Stimulated activated CD4-positive, alpha-beta T cell treated with anti-CD3 and anti-CD28 coated beads, Interleukin-4, amount 100 ng/mL, for 24 hours (primary cell): ENCODE data around the gene SYNDIG1.

Source experiments
- DNase-seq: peaks from one replicate; pipeline ENCODE4 v3.0.0-alpha.2; 2020

Gene SYNDIG1

DNA sequence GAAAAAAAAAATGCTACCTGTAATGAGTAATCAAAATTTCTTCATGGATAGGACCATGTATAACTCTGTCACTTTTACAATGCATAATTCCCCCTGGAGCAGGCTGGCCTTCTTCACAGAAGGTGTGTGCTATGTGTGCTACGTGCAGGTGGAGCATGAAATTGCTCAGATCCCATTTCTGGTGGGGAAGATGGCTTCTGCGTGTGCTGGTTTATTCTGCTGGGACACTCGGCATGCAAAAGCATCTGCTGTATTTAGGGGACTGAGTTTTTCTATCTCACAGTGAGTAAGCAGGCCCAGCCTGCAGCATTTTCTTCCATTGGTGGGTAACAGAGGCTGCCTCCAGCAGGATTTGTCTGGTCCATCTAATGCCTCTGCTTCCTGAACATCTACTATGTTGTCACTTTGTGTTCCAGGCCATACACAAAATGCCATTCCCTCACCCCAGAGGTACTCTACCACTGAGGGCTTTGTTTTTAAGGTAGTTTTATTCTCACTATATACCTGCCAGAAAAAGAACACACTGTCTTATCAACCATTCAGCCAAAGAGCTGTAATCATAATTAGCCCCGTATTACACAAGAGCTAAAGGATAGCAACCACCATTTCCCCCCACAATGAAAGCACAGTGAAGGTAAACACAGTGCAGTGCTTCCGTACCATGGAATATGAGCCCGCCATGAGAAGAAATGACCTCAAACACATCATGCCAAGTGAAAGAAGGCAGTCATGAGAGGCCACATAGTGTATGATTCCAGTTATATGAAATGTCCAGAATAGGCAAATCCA lies 62.4 kb downstream of the SYNDIG1 start:
- DNase-seq, result no peak

DNA sequence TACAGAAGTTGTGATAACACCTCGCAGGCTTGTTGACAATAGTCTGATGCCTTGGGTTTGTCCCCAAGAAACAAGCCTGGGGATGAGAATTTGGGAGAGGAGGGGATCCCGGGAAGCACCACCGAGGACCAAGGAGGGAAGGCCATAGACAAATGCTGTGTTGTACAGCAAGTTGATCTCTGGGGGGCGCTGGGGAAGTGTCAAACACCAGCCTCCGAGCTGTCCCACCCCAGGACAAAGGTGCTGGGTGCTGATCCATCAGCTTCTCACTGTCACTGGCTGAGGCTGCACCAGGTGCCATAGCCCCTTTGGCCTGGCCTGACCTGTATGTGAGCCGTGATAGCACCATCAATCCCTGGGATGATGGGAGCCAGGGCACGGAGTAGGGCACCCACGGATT lies 64.0 kb downstream of the SYNDIG1 start:
- no peak for DNase-seq

DNA sequence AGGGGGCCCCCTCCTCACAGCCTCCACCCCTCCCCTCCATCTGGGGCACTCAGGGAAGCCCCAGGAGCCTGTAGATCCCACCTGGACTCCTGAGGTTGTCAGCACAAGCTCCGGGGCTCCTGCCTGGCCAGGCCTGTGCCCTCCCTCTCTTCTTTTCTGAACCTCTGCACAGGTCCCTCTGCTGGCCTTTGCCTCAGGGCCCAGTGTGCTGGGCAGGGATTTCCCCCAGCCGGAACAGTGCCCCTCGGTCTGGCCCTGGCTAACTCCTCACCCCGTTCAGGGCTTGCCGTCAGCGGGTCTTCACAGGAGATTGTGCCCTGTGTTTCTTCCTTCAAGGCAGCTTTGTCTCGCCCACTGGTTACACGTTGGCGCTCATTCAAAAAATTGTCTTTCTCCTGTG lies 64.9 kb downstream of the SYNDIG1 start:
- no peak for DNase-seq

DNA sequence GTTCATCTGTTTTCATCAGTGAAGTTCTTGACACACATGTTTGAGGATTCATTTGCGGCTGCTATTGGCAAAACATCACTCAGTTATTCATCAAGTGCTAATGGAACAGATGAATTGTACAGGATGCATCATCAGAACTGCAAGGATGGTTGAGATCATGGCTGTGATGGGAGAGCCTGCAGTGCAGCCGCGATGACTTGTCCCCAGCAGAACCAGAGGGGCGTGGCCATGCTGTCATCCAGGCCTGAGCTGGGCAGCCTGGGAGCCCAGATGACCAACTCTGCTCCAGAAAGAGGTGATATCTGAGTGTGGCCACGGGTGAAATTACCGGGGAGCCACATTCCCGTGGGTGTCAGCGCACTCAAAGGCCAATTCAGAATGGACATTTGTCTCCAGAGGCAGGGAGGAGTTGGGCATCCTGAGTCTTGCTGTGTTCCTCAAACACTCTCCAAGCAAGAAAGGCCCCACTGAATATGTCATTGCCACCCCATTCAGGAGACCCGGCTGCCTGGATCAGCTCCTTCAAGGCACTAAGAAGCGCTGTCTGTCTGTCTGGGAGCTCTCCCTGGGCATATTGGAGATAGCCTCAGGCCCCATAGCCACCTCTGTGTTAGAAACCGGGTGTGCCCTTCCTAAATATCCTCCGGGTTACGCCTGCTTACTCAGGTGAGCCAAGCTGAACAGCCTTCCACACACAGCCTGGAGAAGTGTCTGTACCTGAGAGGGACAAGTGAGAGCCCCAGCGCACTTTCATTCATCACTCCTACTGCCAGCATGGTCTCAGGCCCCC lies 66.7 kb downstream of the SYNDIG1 start:
- DNase-seq, result no peak

DNA sequence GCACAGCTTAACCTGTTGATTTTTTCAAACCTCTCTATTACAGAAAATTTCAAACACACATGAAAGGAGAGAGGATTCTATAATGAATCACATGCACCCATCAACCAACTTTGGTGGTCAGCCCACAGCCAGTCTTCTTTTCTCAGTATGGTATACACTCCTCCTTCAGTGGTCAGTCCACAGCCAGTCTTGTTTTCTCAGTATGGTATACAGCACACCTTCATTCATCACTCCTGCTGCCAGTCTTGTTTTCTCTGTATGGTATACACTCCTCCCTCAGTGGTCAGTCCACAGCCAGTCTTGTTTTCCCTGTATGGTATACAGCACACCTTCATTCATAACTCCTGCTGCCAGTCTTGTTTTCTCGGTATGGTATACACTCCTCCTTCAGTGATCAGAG lies 67.8 kb downstream of the SYNDIG1 start:
- no peak for DNase-seq

DNA sequence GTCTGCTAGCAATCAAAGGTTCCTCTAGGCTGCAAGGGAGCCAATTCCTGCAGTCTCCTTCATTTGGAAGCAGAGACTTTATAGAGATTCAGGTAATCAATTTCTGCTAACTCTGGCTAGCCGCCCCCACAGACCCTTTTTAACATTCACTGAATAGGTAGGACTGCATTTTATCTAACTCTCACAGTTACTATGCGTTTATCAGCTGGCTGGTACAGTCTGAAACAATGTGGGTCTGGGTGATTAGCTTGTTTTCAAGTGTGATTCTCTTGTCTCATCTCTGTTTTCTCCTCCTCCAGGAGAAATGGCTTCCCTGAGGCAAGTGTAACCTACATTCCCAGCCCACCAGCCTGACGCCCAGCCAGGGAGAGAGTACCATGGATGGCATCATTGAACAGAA lies 73.3 kb downstream of the SYNDIG1 start:
- no peak for DNase-seq

DNA sequence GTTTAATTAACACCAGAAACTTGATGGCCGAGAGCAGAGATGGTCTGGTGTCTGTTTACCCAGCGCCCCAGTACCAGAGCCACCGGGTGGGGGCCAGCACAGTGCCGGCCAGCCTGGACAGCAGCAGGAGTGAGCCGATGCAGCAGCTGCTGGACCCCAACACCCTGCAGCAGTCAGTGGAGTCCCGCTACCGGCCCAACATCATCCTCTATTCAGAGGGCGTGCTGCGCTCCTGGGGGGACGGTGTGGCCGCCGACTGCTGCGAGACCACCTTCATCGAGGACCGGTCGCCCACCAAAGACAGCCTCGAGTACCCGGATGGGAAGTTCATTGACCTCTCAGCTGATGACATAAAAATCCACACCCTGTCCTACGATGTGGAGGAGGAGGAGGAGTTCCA lies 73.7 kb downstream of the SYNDIG1 start:
- no peak for DNase-seq

DNA sequence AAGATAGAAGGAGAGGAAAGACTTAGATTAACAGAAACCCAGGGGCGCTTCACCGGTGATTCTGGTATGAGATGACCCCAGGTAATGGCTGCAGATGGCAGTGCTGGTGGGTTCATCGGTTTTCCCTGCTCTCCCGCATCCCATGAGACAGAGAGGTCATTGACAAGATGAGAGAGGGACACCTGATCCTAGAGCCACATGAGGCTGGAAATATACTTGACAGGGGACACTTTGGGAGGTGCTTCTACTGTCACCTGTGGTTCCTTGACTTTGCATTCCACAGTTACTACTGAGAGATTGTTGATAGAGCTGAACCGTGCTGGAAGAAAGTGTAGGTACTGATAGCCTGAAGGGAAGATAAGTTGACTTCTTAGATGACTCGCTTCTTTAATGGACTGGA lies 74.3 kb downstream of the SYNDIG1 start:
- DNase-seq, result no peak

DNA sequence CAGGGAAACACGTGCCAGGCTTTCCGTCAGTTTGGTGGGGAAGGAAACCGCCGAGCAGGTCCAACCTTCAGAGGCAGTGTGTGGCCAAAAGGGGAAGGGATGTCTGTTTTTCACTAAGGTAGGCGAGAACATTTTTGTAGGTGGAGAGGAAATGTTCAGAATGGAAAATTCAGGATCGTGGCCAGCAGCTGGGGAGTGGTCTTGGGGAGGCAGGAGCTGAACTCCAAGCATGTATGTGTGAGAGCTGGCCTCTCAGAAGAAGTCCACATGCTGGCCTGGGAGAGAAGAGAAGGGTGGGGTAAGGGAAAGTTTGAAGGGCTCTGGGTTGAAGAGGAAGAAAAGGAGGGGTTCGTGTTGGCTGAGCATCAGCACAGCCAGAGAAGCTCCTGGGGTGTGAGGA lies 74.9 kb downstream of the SYNDIG1 start:
- DNase-seq, result no peak

DNA sequence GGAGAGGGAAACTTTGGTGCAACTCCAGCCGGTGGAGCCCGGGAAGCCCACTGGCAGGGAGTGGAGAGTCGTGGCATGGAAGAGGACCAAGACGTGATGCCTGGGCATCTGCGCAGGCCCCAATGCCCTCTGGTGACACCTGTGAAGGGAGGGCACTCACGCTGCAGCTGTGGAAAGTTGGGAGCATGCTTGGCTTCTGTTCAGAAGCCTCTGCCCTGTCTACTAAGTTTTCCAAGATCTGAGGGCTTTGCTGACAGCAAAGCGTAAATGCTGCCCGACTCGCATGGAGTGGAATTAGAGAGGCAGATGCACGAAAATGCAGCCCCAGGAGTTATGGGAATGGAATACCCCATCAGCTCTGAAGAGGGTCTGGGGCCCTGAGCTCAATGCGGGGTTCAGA lies 75.7 kb downstream of the SYNDIG1 start:
- DNase-seq, result no peak

DNA sequence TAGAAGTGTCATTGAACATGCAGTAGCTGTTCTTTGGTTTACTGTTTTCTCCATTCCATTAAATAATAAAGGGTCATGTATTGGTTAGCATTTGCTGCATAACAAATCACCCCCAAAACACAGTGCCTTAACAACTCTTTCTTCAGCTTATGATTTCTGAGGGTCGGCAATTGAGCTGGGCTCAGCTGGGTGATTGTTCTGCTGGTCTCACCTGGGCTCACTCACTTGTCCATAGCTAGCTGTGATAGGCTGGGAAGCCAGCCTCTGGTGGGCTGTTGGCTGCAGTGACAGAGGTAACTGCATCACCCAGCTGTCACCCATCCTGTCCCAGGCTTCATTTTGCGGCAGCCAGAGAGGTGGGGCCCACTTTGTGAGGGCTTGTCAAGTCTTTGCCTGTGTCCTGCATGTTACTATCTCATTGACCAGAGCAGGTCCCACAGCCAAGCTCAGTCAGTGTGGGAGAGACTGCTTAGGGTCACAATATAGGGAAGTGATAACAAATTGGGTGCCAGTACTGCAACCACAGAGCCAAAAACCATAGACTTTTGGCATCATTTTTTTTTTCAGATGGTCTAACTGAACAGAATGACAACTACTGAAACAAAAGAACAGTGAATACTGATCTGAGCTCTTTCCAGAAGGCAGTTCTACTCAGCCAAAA lies 76.9 kb downstream of the SYNDIG1 start:
- no peak for DNase-seq

DNA sequence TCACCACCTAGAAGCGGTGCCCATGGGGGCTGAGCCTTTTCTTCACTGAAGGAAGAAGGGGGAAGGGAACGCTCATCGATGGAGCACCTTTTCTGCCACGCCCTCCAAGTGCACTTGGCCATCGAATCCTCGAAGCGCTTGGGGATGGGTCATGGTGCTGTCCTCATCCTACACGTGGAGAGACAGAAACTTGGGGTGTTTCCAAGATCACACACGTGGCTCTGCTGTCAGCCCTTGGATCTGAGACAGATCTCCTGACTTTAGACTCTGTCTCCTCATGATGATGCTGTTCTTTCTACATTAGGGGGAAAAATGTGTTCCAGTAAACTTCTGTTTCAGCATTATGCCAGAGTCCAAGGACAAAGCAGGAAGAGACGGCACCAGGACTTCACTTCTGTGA lies 78.5 kb downstream of the SYNDIG1 start:
- no peak for DNase-seq

DNA sequence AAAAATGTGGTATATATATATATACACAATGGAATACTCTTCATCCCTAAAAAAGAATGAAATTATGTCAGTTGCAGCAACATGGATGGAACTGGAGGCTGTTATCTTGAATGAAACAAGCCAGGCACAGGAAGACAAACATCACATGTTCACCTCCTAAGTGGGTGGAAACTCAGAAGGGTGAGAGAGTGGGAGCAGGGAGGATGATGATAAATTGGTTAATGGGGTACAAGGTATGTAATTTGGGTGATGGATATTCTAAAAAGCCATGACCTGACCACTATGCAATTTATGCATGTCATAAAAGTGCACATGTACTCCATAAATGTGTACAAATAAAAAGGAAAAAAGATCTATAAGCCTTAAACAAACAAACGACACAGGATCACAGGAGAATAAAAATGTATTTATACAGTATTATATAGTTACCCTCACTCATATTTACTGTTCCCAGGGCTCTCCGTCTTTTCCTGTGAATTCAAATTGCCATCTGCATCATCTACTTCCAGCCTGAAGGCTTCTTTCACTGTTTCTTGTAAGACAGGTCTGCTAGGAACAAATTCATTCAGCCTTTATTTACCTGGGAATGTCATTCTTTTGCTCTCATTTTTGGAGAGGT lies 89.8 kb downstream of the SYNDIG1 start:
- no peak for DNase-seq

DNA sequence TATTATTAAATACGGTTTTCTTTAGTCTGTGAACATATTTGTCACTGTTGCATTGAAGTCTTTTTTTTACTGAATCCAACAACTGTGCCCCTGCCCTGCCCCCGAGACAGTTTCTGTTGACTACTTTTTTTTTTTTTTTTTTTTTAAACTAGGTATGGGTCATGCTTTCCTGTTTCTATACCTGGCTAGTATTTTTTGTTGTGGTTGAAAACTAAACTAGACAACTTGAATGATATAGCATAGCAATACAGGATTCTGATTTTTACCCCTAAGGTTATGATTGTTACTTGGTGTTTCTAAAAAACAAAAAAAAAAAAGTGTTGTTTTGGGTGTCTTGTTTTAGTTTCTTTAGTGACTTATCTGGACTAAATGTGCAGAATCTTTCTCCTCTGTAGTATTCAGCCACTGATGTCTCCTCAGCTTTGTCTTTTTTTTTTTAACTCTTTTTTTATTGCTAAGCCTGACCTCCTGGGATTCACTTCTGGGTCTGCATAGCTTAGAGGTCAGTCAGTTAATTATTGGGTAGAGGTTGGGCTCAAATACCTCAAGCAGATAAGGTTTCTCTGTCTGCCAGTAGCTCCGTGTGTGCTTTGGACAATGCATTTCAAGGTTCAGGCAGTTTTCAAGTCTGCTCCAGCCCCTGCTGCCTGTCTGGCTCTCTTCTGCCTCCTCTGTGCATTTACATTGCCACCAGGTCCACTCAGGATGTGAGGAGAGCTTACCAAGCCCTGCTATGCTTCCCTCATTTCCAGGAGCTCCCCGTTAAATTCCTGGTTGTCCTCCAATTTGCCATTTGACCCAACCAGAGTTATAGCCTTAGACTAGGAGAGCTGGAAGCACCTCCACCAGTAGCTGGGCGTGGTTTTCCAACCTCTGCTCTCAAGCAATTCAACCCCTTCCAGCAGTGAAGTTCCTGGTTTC lies 91.4 kb downstream of the SYNDIG1 start:
- DNase-seq, result no peak

DNA sequence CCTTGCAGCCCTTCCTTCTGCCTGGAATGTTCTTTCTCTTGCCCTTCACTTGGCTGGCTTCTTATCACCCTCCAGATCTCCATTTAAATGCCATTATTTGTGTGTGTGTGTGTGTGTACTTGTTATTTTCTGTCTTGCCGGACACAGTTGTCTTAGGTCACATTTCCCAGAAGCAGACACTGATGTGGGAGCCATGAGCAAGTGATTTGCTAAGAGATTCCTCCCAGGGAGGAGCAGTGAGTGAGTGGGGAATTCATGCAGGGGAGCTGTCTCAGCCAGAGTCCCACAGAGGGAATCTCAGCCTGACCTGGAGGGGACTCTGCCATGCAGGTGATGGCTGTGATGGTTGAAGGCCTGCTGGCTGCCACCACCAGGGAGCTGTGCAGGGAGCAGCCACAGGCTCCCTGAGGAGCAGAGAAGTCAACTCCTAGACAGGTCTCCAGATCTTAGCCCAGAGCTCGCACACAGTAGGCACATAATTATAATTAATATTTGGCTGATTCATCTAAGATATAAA lies 96.5 kb downstream of the SYNDIG1 start:
- no peak for DNase-seq

DNA sequence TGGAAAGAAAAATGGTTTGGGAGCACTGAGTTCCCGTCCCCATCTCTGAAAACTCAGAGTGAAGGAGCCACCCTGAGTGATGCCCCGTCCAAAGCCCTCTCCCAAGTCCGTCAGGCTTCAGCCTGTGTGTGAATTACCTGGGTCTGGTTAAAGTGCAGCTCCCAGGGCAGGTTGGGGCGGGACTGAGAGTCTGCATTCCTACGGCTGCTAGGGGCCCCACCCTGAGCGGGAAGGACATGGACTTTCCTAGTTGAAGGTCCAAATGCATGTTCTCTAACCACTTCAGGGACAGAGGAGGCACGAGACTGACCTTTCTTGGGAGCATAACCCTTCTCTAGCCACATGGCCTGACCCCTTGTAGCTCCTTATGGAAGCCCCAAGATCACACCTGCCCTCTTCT lies 97.2 kb downstream of the SYNDIG1 start:
- no peak for DNase-seq

DNA sequence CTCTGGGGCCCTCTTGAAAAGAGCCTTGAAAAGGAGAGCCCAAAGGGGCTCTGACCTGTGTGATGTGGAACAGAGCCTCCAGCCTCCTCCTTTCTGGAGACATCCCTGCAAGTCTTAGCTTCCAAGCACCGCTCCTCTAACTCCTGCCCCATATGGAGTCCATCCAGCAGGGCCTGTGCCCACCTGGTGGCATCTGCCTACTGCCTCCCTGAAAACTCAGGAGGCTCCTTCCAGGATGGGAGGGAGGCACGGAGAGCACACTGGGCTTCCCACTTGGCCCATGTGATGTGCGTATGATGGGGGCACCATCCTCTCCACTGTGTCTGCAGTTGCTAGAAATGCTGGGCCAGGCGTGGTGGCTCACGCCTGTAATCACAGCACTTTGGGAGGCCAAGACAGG lies 98.1 kb downstream of the SYNDIG1 start:
- no peak for DNase-seq

DNA sequence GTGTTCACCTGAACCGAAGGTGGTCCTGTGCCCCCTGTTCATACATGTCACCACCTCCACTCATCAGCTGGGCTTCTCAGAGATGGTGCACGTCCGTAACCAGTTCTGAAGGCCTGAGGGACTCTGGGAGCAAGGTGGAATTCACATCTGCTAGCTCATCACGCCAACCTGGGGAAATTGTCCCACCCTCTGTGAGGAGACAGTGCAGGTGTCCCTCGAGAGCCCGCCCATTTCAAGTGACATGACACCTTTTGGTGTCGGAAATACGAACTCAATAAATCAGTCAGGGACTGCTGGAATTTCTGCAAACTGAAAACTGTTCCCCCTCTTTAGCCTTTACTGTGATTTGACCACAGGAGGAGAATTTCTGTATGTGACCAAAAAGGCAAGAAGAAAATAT lies 99.4 kb downstream of the SYNDIG1 start:
- no peak for DNase-seq

DNA sequence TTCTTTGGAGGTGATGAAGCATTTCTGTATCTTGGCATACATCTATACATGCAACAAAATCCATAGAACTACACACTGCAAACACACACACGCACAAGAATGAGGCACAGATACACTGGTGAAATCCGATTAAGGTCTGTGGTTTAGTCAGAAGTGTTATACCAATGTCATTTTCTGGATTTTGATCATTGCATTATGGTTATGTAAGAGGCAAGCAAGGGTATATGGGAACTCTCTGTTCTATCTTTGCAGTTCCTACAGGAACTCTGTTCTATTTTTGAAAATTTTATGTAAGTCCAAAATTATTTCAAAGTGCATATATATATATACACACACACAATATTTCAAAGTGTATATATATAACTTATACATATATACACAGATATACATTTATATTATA lies 101.7 kb downstream of the SYNDIG1 start:
- no peak for DNase-seq

DNA sequence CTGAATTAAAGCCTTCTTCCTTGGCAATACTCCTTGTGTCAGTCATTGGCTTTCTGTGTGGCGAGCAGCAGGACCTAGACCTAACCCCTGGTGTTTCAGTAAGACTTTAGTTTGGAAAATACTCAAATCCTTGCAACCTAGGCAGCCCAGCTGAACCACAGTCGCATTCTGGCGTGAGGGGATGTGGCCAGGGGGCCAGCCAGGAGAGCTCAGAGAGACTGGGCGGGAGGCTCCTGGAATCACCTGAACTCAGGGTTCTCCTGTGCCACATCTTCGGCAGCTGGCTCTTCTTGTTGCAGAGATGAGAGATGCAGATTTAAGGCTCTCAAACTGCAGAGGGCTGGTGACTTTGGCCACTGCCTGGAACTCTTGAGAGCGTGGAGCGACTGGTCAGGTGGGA lies 102.7 kb downstream of the SYNDIG1 start:
- no peak for DNase-seq

DNA sequence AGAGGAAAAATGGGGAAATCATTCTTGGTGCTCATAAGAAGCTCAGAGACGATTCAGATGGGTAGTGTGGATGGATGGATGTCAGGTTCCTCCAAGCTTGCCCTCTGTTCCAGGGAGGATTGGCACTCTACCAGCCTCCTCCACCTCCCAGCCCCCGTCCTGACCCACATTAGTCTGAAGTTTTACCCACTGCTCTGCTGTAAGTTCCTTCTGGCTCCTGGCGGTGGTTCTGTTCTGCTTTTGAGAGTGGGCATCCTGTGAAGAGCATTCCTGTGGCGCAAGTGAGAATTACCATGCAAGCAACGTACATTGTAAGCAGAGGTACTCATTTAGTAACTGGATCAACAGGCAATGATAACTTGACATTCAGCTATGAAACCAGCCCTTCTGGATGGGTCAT lies 103.4 kb downstream of the SYNDIG1 start:
- no peak for DNase-seq

DNA sequence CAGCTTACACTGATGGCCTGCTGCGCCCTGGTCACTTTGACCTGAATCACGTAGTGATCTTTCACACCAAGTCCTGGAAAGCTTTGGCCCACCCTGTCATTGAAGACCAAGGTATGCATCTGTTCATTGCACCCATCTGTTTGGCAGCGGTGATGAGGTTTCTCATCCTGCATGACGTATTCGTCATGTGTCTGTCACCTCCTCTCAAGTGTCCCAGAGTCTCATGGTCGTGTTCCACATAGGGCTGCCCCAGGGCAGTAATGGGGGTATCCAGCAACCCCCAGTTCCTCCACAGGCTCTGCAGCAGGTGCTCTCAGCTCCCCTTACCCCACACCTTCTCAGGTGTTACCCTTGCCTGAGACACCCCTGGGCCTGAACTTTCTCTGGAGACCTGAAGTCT lies 104.1 kb downstream of the SYNDIG1 start:
- DNase-seq, result no peak
